ENCODE data around the gene MFSD2A.
"Not testable (repeated sequence)": the region's sequence is repeated elsewhere in the genome, so short reads cannot be mapped to it uniquely, and the experiment has no call there.

MFSD2A gene

DNA sequence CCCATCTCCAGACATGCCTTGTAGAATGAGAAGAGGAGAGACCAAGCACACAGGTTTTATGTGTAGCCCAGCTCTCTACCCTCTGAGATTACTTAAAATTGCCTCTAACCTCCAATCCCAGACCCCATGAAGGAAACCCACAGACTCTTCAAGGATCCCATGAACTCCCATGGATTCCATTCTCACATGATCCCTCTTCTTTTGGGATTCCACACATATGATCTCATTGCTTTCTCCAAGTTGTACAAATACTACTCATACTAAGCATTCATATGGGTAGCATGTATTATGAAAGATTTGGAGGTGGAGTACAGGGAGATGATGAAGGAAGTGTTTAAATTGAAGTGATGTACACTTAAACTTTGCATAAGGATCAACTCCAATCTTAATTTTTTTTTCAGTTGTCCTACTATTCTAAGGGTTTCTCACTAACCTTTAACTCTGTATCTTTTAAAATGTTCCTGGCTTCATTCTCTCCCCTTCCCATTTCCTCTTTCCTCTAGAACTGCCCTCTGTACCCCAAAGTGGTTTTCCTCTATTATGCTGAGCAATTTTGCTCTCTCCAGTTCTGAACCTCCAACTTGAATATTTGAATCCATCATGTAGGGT, 41.6 kb downstream of the MFSD2A start:
- DNase-seq (ENCODE audit: low read depth in 2 of 3, low spot score in 1 of 3), result no peak

DNA sequence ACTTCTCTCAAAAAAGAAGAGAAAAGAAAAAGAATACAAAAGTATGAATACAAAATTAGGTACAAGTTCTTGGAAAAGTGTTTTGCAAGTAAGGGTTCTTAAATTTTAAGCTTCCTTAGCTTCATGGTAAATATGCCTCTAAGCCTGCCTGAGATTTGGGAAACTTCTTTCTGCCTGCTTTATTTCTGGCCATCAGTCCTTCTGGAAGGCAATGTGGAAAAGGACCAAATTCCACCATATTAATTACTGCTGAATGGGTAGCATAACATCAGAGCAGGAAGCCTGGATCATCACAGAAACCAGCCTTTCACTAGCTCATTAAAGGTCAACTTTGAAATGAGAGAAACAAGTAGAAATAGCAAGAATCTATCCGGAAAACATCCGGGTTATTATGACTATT, 46.5 kb downstream of the MFSD2A start:
- DNase-seq (ENCODE audit: low read depth in 2 of 3, low spot score in 1 of 3), result no peak

DNA sequence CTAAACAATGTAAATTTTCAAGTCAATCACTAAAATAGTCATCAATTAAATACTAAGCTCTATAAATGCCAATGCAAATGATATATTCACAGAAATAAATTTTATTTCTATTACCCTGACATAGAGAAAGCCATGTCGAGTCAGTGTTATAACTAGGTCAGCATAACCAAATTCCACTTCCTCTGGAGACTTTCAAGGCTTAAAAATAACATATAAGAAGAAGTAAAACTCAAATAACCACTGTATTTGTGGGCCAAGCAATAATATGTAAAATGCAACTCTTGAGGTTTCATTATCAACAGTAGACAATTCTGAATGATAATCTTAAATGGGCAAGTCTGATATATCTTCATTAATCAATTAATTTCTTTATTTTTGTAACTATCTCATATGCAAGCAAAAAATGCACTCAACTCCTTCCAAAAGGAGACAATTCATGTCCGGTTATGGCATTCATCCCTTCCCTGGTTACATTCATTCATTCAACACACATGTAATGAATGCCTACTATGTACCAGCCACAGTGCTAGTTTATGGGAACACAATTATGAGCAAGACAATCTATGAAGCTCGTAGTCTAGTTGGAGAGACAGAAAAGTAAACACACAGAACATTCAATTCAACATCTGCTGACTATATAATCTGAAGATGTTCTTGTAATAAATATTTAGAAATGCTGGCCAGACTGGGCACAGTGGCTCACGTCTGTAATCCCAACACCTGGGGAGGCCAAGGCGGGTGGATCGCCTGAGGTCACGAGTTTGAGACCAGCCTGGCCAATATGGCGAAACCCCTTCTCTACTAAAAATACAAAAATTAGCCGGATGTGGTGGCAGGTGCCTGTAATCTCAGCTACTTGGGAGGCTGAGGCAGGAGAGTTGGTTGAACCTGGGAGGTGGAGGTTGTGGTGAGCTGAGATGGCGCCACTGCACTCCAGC, 48.5 kb downstream of the MFSD2A start:
- DNase-seq (ENCODE audit: low read depth in 2 of 3, low spot score in 1 of 3), result no peak

DNA sequence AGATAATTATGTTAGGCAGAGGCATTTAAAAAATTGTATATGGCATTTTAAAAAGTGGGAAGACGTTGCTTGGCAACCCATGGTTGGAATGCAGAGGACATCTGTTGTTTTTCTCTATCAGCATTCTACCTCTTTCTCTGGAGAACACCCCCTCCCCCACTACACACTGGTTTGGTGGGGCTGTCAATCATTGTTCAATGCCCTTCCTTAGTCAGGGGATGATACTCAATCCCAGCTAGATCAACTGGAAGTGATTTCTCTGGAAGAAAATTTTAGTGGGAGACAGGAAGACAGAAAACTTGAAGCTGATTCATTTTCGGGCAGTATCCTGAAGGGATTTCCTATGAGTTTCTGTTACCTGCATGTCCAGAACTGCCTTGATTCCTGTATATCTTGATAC, 49.9 kb downstream of the MFSD2A start:
- DNase-seq (ENCODE audit: low read depth in 2 of 3, low spot score in 1 of 3), result no peak

DNA sequence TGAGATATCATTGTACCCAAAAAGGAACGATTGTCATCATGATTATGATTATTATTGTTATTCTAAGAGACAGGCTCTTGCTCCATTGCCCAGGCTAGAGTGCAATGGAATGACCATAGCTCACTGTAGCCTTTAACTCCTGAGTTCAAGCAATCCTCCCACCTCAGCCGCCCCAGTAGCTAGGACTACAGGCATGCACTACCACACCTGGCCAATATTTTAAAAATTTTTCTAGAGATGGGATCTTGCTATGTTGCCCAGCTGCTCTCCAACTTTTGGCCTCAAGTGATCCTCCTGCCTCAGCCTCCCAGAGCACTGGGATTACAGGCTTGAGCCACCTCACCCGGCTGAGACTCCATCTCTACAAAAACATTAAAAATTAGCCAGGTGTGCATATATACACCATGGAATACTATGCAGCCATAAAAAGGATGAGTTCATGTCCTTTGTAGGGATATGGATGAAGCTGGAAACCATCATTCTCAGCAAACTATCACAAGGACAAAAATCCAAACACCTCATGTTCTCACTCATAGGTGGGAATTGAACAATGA, 52.6 kb downstream of the MFSD2A start:
- not testable (repeated sequence) for DNase-seq (ENCODE audit: low read depth in 2 of 3, low spot score in 1 of 3)

DNA sequence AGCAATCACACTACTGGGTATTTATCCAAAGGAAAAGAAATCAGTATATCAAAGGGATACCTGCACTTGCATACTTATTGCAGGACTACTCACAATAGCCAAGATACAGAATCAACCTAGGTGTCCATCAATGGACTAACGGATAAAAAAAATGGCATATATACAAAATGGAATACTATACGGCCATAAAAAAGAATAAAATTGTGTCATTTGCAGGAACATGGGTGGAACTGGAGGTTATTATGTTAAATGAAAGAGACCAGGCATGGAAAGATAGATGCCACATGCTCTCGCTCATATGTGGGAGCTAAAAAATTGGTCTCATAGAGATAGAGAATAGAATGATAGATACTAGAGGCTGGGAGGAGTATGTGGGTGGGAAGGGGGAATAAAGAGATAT, 56.3 kb downstream of the MFSD2A start:
- DNase-seq (ENCODE audit: low read depth in 2 of 3, low spot score in 1 of 3), result no peak

DNA sequence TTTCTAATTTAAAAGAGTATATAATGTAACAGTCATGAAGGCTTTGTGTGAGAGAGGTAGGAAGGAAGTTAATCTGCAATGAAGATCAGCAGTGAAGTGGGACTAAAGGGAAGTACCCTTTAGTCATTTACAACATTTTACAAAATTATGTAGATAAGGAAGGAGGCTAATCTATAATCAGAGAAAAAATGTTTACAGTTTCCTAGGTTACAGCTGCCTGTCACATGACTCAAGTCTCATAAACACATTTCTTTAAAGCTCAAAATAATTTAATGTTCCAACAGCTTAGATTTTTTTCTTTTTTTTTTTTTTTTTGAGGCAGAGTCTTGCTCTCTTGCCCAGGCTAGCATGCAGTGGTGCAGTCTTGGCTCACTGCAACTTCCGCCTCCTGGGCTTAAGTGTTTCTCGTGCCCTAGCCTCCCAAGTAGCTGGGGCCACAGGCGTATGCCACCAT, 59.3 kb downstream of the MFSD2A start:
- no peak for DNase-seq (ENCODE audit: low read depth in 2 of 3, low spot score in 1 of 3)

DNA sequence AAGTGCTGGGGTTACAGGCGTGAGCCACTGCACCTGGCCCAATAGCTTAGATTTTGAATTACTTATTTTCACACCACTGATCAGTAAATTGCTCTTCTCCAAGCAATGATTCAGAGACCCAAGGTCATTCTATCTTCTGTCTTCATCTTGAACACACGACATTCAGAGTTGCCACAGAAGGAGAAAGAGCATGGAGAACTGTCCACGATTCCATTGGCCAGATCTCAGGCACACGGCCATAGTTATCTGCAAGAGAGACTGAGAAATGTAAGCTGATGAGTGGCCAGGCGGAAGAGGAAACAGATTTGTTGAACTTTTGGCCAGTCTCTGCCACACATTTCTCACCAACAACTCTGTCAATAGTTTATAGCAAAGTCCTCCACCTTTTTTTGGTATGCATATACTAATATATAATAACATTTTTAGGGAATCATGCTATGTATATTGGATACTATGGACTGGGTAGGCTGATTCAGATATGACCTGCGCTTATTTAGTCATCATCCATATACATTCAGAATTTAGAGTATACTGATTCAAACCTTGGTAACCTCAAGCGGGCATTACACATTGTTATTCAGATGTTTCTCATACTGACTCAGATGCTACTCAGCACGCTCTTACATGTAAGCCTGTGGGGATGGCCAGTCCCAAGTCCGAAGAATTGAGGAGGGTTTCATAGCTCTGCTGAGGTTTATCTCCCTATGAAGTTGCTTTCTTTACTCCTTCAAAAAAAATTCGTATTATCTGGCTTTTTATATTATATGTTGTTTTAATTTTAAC, 60.1 kb downstream of the MFSD2A start:
- DNase-seq (ENCODE audit: low read depth in 2 of 3, low spot score in 1 of 3), result no peak

DNA sequence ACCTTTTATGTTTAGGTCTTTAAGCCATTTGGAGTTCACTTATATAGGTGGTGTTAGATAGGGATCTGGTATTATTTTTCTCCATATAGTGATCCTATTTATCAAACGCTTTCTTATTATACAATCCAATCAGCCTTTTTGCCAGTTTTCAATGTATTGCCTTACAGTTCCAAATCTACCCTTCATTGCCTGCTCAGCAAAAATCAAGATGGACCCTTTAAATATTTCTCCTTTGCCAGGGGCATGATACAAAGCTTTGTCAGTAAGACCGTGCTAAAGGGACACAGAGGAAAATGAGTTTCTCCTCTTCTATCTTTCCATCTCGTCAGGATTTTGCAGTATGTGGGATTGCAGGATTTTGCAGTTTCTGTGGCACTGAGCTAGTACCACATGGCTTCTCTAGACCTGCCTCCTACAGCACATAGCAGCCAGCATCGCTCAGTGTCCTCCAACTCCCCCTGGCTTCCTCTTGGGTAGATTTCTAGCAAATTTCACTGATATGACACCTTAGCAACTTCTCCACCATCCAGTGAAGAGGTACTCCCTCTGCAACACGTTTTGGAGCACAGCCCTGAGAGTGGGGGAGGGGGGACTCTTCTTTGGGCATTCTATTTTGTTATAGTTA, 63.1 kb downstream of the MFSD2A start:
- no peak for DNase-seq (ENCODE audit: low read depth in 2 of 3, low spot score in 1 of 3)

All from stimulated activated CD4-positive, alpha-beta T cell treated with anti-CD3 and anti-CD28 coated beads, Interleukin-12 subunit alpha, Interleukin-12 subunit beta, amount 100 ng/mL, for 48 hours (primary cell).